Myocyte (in vitro differentiated cells): ENCODE measurements around the gene NTN1. TPM values are rescaled to one million over a fixed set of nuclear protein-coding genes. Genes with fewer than 3 reads are reported as not detected.

Source experiments
- DNase-seq: peaks from one replicate; pipeline ENCODE4 v3.0.0-alpha.2; 2012; ENCODE audit warnings: low read depth
- total RNA-seq: library from RNA; depleted of rRNA; stranded (reverse); fragments of >200 nt; gene quantifications from 2 replicates; pipeline ENCODE4 v1.2.3, GENCODE V29; 2014

NTN1 gene
- total RNA-seq, 1 donor from 2014 or later = 1.2 TPM

GRCh38 chr17:9229160-9229825 lies 208.0 kb downstream of the NTN1 start:
- no peak for DNase-seq

DNA sequence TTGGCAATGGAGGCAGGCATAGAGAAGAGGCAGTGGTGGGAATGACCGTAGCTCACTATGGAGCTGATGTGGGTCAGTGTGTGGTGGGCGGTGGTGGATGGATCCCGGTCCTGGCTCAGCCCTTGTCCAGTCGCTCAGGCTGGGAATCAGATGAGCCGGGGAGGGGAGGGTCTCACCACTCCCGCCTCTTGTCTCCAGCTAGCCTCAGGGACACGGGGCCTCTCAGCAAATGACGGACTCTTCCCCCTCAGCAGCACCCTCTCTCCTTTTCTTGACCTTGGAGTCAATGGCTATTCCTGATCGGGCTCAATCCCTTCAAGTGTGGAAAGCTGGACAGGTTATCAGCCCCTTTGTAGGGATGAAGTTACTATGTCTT lies 208.5 kb downstream of the NTN1 start:
- DNase-seq = no peak

DNA sequence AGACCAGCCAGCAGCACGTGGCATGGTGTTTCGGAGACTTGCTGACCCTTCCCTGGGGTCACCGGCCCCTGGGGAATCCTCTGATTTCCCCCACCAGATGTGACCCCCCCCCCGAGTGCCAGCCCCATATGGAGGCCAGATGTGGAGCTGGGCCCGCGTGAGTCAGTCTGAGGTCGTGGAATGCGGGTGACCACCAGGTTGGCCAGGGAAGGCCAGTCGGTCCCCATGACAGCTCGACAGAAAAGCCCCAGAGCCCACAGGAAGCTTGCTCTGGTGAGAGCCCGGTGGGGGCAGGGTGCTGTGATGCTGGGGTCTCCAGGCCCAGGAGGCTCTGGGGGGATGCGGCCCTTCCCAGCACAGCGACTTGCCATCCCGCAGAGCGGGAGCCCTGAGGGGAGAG lies 209.0 kb downstream of the NTN1 start:
- no peak for DNase-seq

DNA sequence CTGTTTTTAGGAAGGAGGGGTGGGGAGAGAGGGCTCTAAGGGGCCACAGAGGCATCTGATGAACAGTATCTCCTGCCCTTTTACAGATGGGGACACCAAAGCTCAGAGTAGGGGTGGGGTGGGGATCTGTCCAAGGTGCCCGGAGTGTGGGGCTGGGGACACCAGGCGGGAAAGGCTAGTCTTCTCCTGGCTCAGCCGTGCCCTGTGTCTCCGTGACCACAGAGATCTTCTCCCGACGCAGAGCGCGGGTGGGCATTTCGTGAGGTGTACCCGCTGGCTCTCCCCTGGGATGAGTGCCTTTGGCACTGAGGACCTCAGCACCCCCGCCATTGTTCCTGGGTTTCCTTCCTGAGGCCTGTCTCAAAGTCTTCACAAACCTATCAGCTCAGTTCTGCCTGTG lies 209.6 kb downstream of the NTN1 start:
- DNase-seq = no peak

DNA sequence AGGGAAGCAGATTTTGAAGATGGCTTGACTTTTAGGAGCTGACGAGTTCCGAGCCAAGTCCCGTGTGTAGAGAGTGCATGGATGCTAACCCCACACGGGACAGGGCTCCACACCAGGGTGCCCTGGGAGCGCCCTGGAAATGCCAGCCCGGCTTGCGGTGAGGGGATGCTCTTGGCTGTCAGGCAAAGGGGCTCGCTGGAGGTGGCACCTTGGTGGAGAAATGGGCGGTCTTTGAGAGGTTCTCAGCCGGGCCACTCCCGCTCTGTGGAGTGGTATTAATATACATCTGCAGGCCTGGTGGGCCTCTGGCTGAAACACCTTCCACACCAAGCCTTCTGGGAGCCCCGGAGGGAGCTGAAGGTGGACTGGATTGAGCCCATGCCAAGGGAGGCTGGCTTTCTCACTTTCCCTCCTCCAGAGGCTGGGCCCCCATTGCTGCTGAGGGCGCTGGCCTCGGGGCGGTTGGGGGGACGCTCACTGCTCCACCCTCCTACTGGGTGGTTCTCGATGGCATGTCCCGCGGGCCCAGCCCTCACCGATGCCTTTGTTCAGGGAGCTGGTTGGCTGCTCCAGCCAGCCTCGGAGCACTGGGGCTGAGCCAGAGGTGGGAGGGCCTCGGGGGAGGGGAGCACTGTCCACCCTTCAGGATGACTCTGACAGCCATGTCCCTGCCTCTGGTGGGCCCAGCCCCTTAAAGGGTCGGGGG lies 210.3 kb downstream of the NTN1 start:
- DNase-seq = no peak

DNA sequence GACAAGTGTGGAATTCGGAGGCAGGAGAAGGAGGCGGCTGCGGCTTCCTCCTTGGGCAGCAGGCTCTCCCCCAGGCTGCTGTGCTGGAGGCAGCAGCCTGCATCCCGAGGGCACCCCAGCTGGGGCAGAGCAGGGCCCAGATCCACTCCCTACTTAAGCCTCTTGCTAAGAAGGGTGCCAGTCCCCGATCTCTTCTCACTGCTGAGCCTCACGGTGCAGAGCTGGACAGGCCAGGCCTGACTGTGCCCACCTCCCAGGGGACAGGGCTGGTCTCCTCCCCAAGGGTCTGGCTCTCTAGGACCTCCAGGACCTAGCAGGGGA lies 210.8 kb downstream of the NTN1 start:
- DNase-seq = no peak

DNA sequence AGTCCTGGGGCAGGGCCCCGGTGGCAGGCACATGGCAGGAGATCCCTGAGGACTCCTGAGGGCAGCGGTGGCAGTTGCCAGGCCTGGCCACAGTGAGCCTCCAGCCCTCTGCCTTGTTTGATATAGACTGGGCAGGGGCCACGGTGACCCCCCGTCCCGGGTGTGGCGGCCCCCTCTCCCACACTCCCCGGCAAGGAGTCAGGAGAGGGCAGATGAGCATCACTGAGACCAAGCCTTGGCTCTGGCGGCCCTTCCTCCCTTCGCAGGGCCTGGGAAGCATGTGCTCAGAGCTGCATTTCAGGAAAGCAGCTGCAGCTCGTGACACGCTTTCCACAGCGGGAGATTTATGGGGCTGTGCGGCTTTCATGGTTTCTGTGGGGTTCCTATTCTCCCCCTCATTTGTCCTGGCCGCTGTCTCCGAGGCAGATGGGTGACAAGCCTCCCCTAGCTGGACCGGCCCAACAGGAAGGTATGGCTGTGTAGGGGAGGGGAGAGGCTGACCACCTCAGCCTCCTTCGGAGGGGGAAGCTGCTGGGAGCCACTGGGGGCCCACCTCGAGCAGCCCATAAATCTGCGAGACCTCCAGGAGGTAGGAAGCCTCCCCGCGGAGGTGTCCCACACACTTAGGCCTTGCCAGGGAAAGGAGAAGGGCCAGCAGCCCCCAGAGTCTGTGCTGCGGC lies 211.4 kb downstream of the NTN1 start:
- peak; percentile 68 for DNase-seq

DNA sequence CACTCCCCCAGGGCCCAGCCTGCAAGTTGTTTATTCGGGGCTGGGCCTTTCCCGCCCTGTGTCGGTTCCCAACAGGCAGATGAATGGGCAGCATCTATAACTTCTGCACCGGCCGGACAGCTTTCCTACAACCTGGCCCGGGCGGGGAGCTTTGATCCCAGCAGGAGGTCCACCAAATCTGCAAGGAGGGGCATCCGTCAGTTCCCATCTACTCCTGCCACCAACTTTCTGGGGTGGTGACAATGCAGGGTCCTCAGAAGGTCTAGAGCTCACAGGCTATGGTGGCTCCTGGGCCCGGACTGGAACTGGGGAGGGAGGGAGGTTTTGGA lies 211.9 kb downstream of the NTN1 start:
- no peak for DNase-seq

DNA sequence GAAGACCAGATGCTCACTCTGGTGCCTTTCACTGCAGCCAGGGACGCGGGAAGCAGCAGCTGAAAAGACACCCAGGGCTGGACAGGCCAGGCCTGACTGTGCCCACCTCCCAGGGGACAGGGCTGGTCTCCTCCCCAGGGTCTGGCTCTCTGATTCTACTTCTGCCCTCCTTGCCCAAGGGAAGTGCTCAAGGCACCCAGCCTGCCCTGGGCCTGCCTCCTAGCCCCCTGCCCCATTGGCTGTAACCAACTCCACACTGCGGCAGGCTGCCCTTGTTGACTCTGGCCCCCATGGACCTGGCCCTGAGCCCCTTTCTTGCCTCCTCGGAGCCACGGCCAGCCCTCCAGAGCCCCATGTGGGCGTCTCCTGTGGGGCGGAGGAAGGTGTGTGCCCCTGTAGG lies 212.5 kb downstream of the NTN1 start:
- DNase-seq = no peak

DNA sequence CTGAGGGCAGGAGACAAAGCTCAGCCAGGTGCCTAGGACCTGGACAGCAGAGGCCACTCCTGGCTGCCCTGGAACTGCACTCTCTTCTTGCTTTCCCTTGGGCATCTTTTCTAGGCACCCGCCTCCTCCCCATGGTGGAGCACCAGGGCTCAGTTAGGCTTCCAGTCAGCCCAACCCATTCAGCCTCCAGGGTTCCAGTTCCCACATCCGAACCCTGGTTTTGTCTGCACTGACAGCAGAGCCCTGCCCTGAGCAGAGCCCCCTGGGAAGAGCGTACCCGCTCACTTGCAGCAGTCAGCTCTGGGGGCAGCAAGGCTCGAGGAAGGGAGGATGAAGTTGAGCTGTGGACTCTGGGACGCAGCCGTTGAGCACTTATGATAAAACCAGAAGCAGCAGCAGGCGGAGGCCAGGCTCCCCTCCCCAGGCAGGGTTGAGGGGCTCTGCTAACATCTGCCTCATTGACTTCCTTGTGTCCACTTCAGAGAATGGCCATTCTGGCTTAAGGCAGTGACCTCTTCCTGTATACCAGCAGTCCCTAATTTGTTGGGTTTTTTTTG lies 213.2 kb downstream of the NTN1 start:
- DNase-seq = no peak

- DNase-seq = no peak
Measured at GRCh38 chr17:9235346-9235745, 214.0 kb downstream of the NTN1 start.

- DNase-seq = no peak
Measured at GRCh38 chr17:9236286-9237052, 215.2 kb downstream of the NTN1 start.

DNA sequence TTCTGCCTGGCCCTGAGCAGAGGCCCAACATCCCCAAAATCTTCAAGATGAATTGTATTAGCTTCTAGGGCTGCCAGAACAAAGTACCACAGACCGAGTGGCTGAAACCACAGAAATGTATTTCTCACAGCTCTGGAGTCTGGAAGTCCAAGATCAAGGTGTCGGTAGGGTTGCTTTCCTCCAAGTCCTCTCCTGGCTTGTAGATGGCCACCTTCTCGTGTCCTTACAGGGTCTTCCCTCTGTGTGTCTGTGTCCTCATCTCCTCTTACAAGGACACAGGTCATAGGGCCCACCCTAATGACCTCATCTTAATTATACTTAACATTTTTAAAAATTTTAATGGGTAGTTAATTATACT lies 215.7 kb downstream of the NTN1 start:
- no peak for DNase-seq

GRCh38 chr17:9237661-9238301 lies 216.5 kb downstream of the NTN1 start:
- no peak for DNase-seq

GRCh38 chr17:9238340-9239245 lies 217.3 kb downstream of the NTN1 start:
- no peak for DNase-seq

DNA sequence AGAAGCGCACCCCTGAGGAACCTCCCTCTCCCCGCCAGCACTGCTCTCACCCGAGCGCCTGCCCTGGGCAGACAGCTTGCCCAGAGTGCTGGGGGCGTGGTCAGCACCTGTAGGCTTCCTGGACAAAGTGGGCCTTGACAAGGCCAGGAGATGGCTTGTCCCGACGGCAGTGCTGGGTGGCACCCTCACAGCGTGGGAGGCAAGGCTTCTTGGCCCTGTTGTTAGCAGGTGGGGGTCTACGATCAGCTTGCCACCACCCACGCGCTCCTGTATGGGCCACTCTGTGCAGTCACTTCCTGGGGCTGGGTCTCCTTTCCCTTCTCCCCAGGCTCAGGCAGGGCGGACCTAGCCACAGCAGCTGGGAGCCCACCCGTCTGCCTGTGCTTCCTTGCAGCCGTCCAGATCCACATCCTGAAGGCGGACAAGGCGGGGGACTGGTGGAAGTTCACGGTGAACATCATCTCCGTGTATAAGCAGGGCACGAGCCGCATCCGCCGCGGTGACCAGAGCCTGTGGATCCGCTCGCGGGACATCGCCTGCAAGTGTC lies 218.0 kb downstream of the NTN1 start:
- no peak for DNase-seq

- DNase-seq = peak; percentile 40
Measured at GRCh38 chr17:9239793-9240658, 218.7 kb downstream of the NTN1 start.

- DNase-seq = peak; percentile 48
Measured at GRCh38 chr17:9240659-9241370, 219.5 kb downstream of the NTN1 start.

- DNase-seq = no peak
Measured at GRCh38 chr17:9241371-9241712, 220.0 kb downstream of the NTN1 start.
